H1 (cell line): ENCODE measurements around the gene MROH2A. TPM values are rescaled to one million over a fixed set of nuclear protein-coding genes. Genes with fewer than 3 reads are reported as not detected.

Experiments
- CTCF ChIA-PET: fragments of 300-600 bp; sonication (Branson Sonifier 250); formaldehyde crosslinking; loops from one replicate; lab custom pipeline; 2021; ENCODE audit not compliant: partially characterized antibody; lab: Charles Lee
- POLR2A ChIA-PET: fragments of 300-600 bp; sonication (Branson Sonifier 250); formaldehyde crosslinking; loops from one replicate; lab custom pipeline; 2021; ENCODE audit warnings: inconsistent platforms; ENCODE audit not compliant: partially characterized antibody; lab: Charles Lee
- DNase-seq, 2 experiments: peaks; one replicate each; pipeline versions ENCODE4 v3.0.0 to v3.0.0-alpha.2; 2010 to 2022; ENCODE audit warnings: low spot score in 2 of 2, low read depth in 1 of 2, mixed read lengths in 1 of 2
- FAIRE-seq: peaks from 2 replicates; lab custom pipeline; 2011; peaks lifted over from hg19 to GRCh38; lab: Jason Lieb, UNC
- H2AFZ ChIP-seq: 2 replicates; pipeline ENCODE4 v1.8.1; 2012; ENCODE audit warnings: low read length, inconsistent platforms
- H2AK5ac ChIP-seq: 2 replicates; pipeline ENCODE4 v1.6.1; 2013; ENCODE audit warnings: low read depth, low read length
- H2BK120ac ChIP-seq: replicated peaks from 2 replicates; pipeline ENCODE3; 2013; ENCODE audit warnings: low read depth, low read length, inconsistent platforms
- H2BK12ac ChIP-seq: 2 replicates; pipeline ENCODE4 v1.6.1; 2013; ENCODE audit warnings: low read depth, low read length
- H2BK15ac ChIP-seq: 2 replicates; pipeline ENCODE4 v1.6.1; 2013; ENCODE audit warnings: low read length
- H2BK20ac ChIP-seq: 2 replicates; pipeline ENCODE4 v1.6.1; 2013; ENCODE audit warnings: low read length
- H2BK5ac ChIP-seq: 2 replicates; pipeline ENCODE4 v1.6.1; 2013; ENCODE audit warnings: low read depth, low read length
- H3K14ac ChIP-seq: 2 replicates; pipeline ENCODE4 v1.6.1; 2013; ENCODE audit warnings: inconsistent platforms; ENCODE audit not compliant: insufficient read length
- H3K18ac ChIP-seq: 2 replicates; pipeline ENCODE4 v1.6.1; 2013; ENCODE audit warnings: low read length; ENCODE audit errors: extremely low read depth
- H3K23ac ChIP-seq: 2 replicates; pipeline ENCODE4 v1.6.1; 2013; ENCODE audit warnings: inconsistent platforms; ENCODE audit not compliant: insufficient read length
- H3K23me2 ChIP-seq: 2 replicates; pipeline ENCODE4 v1.6.1; 2013; ENCODE audit warnings: low read depth, low read length
- H3K27ac ChIP-seq: 2 replicates; pipeline ENCODE4 v1.6.1; 2011; ENCODE audit warnings: low read depth, low read length, inconsistent platforms
- H3K27me3 ChIP-seq, 4 experiments: replicated peaks in 1 of 4; 1 replicate in 1 of 4; 2 replicates in 3 of 4; pipeline versions ENCODE4 v1.6.1 to v1.8.1; 2011 to 2013; ENCODE audit warnings: low read length in 3 of 4, mild to moderate bottlenecking in 3 of 4, inconsistent platforms in 2 of 4, mixed read lengths in 2 of 4, moderate library complexity in 1 of 4; ENCODE audit not compliant: control insufficient read depth in 3 of 4, insufficient read depth in 3 of 4; ENCODE audit errors: extremely low read depth in 1 of 4
- H3K36me3 ChIP-seq, 4 experiments: 2 replicates each; pipeline versions ENCODE4 v1.6.1 to v1.8.1; 2011 to 2013; ENCODE audit warnings: mild to moderate bottlenecking in 4 of 4, low read length in 3 of 4, moderate library complexity in 2 of 4, control low read depth in 1 of 4, inconsistent platforms in 1 of 4; ENCODE audit not compliant: insufficient read depth in 4 of 4, control insufficient read depth in 2 of 4
- H3K4ac ChIP-seq: replicated peaks from 2 replicates; pipeline ENCODE3; 2013; ENCODE audit warnings: low read length, low read depth, mixed read lengths, inconsistent platforms; ENCODE audit not compliant: insufficient read length
- H3K4me1 ChIP-seq, 4 experiments: replicated peaks in 1 of 4; 1 replicate in 1 of 4; 2 replicates in 3 of 4; pipeline versions ENCODE4 v1.6.1 to v1.8.1; 2011 to 2013; ENCODE audit warnings: low read length in 3 of 4, inconsistent platforms in 2 of 4, mixed read lengths in 1 of 4; ENCODE audit not compliant: insufficient read depth in 4 of 4, control insufficient read depth in 3 of 4
- H3K4me2 ChIP-seq, 2 experiments: 2 replicates each; pipeline versions ENCODE4 v1.6.1 to v1.8.1; 2011 to 2013; ENCODE audit warnings: low read depth in 2 of 2, low read length in 2 of 2, control low read depth in 1 of 2, inconsistent platforms in 1 of 2, mild to moderate bottlenecking in 1 of 2; ENCODE audit not compliant: insufficient read depth in 1 of 2
- H3K4me3 ChIP-seq, 4 experiments: fragments of 200-600, 300-600 bp in 1 of 4; sonication (generic), shearing (Covaris generic), sonication (Bioruptor Twin) in 1 of 4; 2 replicates each; pipeline versions ENCODE4 v1.5.1 to v1.8.1; 2011 to 2016; ENCODE audit warnings: low read length in 4 of 4, low read depth in 3 of 4, control low read depth in 2 of 4, inconsistent platforms in 2 of 4, mild to moderate bottlenecking in 2 of 4, mixed read lengths in 1 of 4, moderate library complexity in 1 of 4; ENCODE audit not compliant: insufficient read depth in 2 of 4; ENCODE audit errors: extremely low read depth in 1 of 4
- H3K56ac ChIP-seq: replicated peaks from 2 replicates; pipeline ENCODE3; 2013; ENCODE audit warnings: low read depth, mild to moderate bottlenecking, mixed read lengths, low read length, inconsistent platforms; ENCODE audit not compliant: insufficient read length
- H3K79me1 ChIP-seq: 2 replicates; pipeline ENCODE4 v1.6.1; 2013; ENCODE audit warnings: low read depth, low read length, control low read depth
- H3K79me2 ChIP-seq, 2 experiments: 2 replicates each; pipeline versions ENCODE4 v1.6.1 to v1.8.1; 2012 to 2013; ENCODE audit warnings: low read length in 2 of 2, mild to moderate bottlenecking in 2 of 2, inconsistent platforms in 1 of 2; ENCODE audit not compliant: insufficient read depth in 2 of 2, control insufficient read depth in 1 of 2
- H3K9ac ChIP-seq, 4 experiments: replicated peaks in 1 of 4; 1 replicate in 1 of 4; 2 replicates in 3 of 4; pipeline versions ENCODE4 v1.6.1 to v1.8.1; 2011 to 2013; ENCODE audit warnings: low read depth in 3 of 4, low read length in 3 of 4, control low read depth in 2 of 4, mild to moderate bottlenecking in 2 of 4, moderate library complexity in 2 of 4, inconsistent platforms in 1 of 4; ENCODE audit errors: extremely low read depth in 1 of 4
- H3K9me3 ChIP-seq, 2 experiments: 2 replicates each; pipeline versions ENCODE4 v1.6.1 to v1.8.1; 2012 to 2013; ENCODE audit warnings: mild to moderate bottlenecking in 2 of 2, moderate library complexity in 2 of 2, control low read depth in 1 of 2, inconsistent platforms in 1 of 2, low read depth in 1 of 2, low read length in 1 of 2, mixed read lengths in 1 of 2; ENCODE audit not compliant: insufficient read depth in 2 of 2
- H4K20me1 ChIP-seq, 2 experiments: replicated peaks in 1 of 2; 2 replicates each; pipeline versions ENCODE3 to v1.8.1; 2011 to 2013; ENCODE audit warnings: inconsistent platforms in 2 of 2, low read length in 2 of 2, mild to moderate bottlenecking in 1 of 2; ENCODE audit not compliant: insufficient read depth in 2 of 2, control insufficient read depth in 1 of 2
- H4K5ac ChIP-seq: 2 replicates; pipeline ENCODE4 v1.6.1; 2013; ENCODE audit warnings: low read length, low read depth, mixed read lengths, inconsistent platforms; ENCODE audit not compliant: insufficient read length
- H4K8ac ChIP-seq: 2 replicates; pipeline ENCODE4 v1.8.0; 2013; ENCODE audit warnings: mild to moderate bottlenecking, moderate library complexity, low read length, inconsistent platforms; ENCODE audit not compliant: insufficient read depth; ENCODE audit errors: extremely low read depth
- H4K91ac ChIP-seq: replicated peaks from 2 replicates; pipeline ENCODE3; 2013; ENCODE audit warnings: low read length, mixed read lengths, inconsistent platforms; ENCODE audit not compliant: insufficient read length
- ASH2L ChIP-seq: fragments of 200-600, 300-600 bp; sonication (generic); IDR thresholded peaks from one replicate; pipeline ENCODE4 v1.7.1; 2017; ENCODE audit warnings: low read length
- BCL11A ChIP-seq, 2 experiments: IDR thresholded peaks; one replicate each; pipeline ENCODE4 v1.6.1; 2011; ENCODE audit warnings: low read depth in 2 of 2, low read length in 2 of 2, mild to moderate bottlenecking in 2 of 2
- CEBPB ChIP-seq: IDR thresholded peaks from 2 replicates; pipeline ENCODE4 v1.6.1; 2012; ENCODE audit warnings: low read depth, low read length
- EP300 ChIP-seq, 2 experiments: IDR thresholded peaks; 1 replicate in 1 of 2; 2 replicates in 1 of 2; pipeline ENCODE4 v1.6.1; 2011 to 2012; ENCODE audit warnings: low read depth in 2 of 2, low read length in 2 of 2, mild to moderate bottlenecking in 2 of 2, borderline replicate concordance in 1 of 2, inconsistent platforms in 1 of 2, moderate library complexity in 1 of 2
- GTF2F1 ChIP-seq: IDR thresholded peaks from 2 replicates; pipeline ENCODE4 v1.6.1; 2012; ENCODE audit warnings: low read depth, low read length, improper control_type of control experiment, borderline replicate concordance
- JUN ChIP-seq: IDR thresholded peaks from 2 replicates; pipeline ENCODE4 v1.6.1; 2011; ENCODE audit warnings: low read depth, mild to moderate bottlenecking, improper control_type of control experiment, low read length
- JUND ChIP-seq: IDR thresholded peaks from 2 replicates; pipeline ENCODE4 v1.6.1; 2011; ENCODE audit warnings: mild to moderate bottlenecking, improper control_type of control experiment, low read length
- KDM5A ChIP-seq: fragments of 200-600 bp; IDR thresholded peaks from 2 replicates; pipeline ENCODE4 v1.7.1; 2012; ENCODE audit warnings: mild to moderate bottlenecking, low read length, inconsistent platforms, mixed read lengths
- PHF8 ChIP-seq: fragments of 200-600 bp; sonication (generic); conservative IDR thresholded peaks from 2 replicates; pipeline ENCODE4 v1.7.1; 2012; ENCODE audit warnings: low read depth, mild to moderate bottlenecking, inconsistent platforms, low read length, moderate library complexity
- RNF2 ChIP-seq: fragments of 200-900, 300-1000 bp; sonication (generic); IDR thresholded peaks from 2 replicates; pipeline ENCODE4 v1.7.1; 2016; ENCODE audit warnings: borderline replicate concordance, low read depth, mild to moderate bottlenecking, antibody characterized with exemption, low read length; ENCODE audit not compliant: poor library complexity, severe bottlenecking; ENCODE audit errors: missing control alignments
- SAP30 ChIP-seq: fragments of 300-600 bp; sonication (generic); IDR thresholded peaks from 2 replicates; pipeline ENCODE4 v1.7.1; 2012; ENCODE audit warnings: low read length, moderate library complexity, mild to moderate bottlenecking, inconsistent platforms; ENCODE audit not compliant: insufficient read depth, insufficient replicate concordance
- WGBS, 2 experiments: shearing (Covaris generic) in 1 of 2; methylation state at CpG; one replicate each; pipeline versions ENCODE4 v1.1.6 to v1.1.7; 2013 to 2015; ENCODE audit warnings: low lambda C conversion rate in 2 of 2, mixed read lengths in 2 of 2, inconsistent platforms in 1 of 2, low coverage in 1 of 2, missing lambda C conversion rate in 1 of 2; ENCODE audit not compliant: insufficient replicate concordance in 2 of 2, insufficient coverage in 1 of 2, insufficient read length in 1 of 2; ENCODE audit errors: extremely low coverage in 1 of 2, missing lambda C conversion rate in 1 of 2; 5-methylcytosine and 5-hydroxymethylcytosine counted together
- polyA plus RNA-seq, 7 experiments: library from polyadenylated mRNA; depleted of rRNA in 3 of 7; stranded (reverse) in 5 of 7; unstranded in 2 of 7; fragments of >200 nt in 5 of 7; fragments of 200-250 nt in 2 of 7; gene quantifications; 1 replicate in 5 of 7; 2 replicates in 1 of 7; 4 replicates in 1 of 7; pipeline versions ENCODE4 v1.2.1 to v1.2.3, GENCODE V29; 2011 to 2013; ENCODE audit warnings: missing spikeins in 2 of 7, mixed read lengths in 2 of 7
- total RNA-seq: library from RNA; stranded (reverse); fragmentation: NEBNext Ultra II Directional; extraction: Animal tissue kit (Norgen Biotek cat#: 25700); gene quantifications from 2 replicates; pipeline ENCODE4 v1.2.1, GENCODE V29; 2021
- TF ChIP-seq, protein P1 (sequence below): IDR thresholded peaks from 2 replicates; pipeline ENCODE4 v1.6.1; 2011; ENCODE audit warnings: low read length, improper control_type of control experiment

The MROH2A gene
- total and polyA plus RNA-seq, 2 of the 8 experiments (the other 6 are each of a cell fraction or from before 2014, with no cell fraction given) = not detected

DNA sequence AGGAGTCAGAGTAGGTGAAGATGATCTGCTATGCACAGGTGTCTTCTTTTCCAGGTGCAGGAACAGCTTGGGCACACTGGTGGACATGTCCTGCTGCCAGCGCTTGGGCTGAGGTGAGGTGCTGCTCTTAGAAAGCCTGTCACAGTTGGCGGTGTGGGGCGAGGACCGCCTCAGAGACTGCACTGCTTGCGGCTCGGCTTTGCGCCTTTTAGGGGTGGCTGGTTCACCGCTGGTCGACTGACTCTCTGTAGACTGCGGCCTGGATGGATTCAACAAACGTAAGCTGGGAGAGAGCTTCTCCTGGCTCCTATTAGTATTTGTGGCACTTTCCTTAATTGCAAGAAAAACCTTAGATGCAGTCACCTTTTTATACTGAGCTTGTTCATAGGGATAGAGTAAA, 88.3 kb downstream of the MROH2A start:
- Histone ChIP-seq H3K36me3 (peaks cover 0 to 15% (median 3%) of the 10 kb centered on the region in 4 experiments; a peak in 3 of 8 replicates), H3K4me1 (peaks cover 0 to 5% (median 0%) of the 10 kb centered on the region in 4 experiments; a peak in 1 of 7 replicates), H2BK12ac (no peak overlapping the region), H3K18ac (no peak overlapping the region), H3K79me2 (no peaks in the 10 kb centered on the region), H2BK120ac (no peak overlapping the region), H3K4me2 (no peak overlapping the region; a peak in 1 of 4 replicates), H4K5ac (no peak overlapping the region), H3K14ac (no peak overlapping the region), H3K23me2 (peaks cover 3% of the 10 kb centered on the region), H3K9ac (no peak overlapping the region), H2BK5ac (no peak overlapping the region), H4K8ac (no peak overlapping the region), H2AK5ac (no peak overlapping the region), H3K4ac (no peak overlapping the region), H3K56ac (no peak overlapping the region), H2BK15ac (no peak overlapping the region), H4K91ac (no peak overlapping the region), H3K23ac (no peak overlapping the region), H3K27ac (no peak overlapping the region), H2BK20ac (no peak overlapping the region), H3K4me3 (no peak overlapping the region), H3K9me3 (no peaks in the 10 kb centered on the region; a peak in 1 of 4 replicates), H3K79me1 (no peaks in the 10 kb centered on the region), H4K20me1 (no peaks in the 10 kb centered on the region), H2AFZ (no peak overlapping the region), H3K27me3 (no peaks in the 10 kb centered on the region)
- CTCF ChIA-PET = interaction anchor here (0.7 to 3.2 kb wide), 4 partner anchors 10 to 62 kb away, joined by 3 to 24 read pairs (median 4); no protein-coding TSS in a partner anchor
- POLR2A ChIA-PET = interaction anchor here (1.0 kb wide), 2 partner anchors 11 to 12 kb away, joined by 3 to 4 read pairs; partner anchors contain the start of gene HJURP
- FAIRE-seq (no peak), DNase-seq (no peak)
- 96% methylated on average over 11 of the region's 11 CpGs; no CpG with 5 or more reads in 1 of the 2 experiments for WGBS, 2 experiments
- TF ChIP-seq CEBPB (no peak), SAP30 (no peak), ASH2L (no peak), PHF8 (no peak), EP300 (IDR thresholded peaks at IDR 0.05; ENCODE audit: borderline replicate concordance in 1 of 2, low read depth in 2 of 2, low read length in 2 of 2) (no peak), BCL11A (IDR thresholded peaks at IDR 0.05; ENCODE audit: low read depth in 2 of 2, low read length in 2 of 2) (no peak), JUND (no peak), GTF2F1 (no peak), KDM5A (no peak), RNF2 (no peak), JUN (no peak)
- TF ChIP-seq, protein P1, sequence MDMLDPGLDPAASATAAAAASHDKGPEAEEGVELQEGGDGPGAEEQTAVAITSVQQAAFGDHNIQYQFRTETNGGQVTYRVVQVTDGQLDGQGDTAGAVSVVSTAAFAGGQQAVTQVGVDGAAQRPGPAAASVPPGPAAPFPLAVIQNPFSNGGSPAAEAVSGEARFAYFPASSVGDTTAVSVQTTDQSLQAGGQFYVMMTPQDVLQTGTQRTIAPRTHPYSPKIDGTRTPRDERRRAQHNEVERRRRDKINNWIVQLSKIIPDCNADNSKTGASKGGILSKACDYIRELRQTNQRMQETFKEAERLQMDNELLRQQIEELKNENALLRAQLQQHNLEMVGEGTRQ = no peak
